HEK293 (cell line): Measurements from ENCODE around the gene RDH12.

Source experiments
- CTCF ChIA-PET: fragments of 350-600 bp; formaldehyde crosslinking; extraction: SDS; loops from one replicate; lab custom pipeline; 2021; ENCODE audit warnings: antibody characterized with exemption; lab: Yijun Ruan, JAX
- POLR2A ChIA-PET: fragments of 300-600 bp; formaldehyde crosslinking; extraction: SDS; loops from one replicate; lab custom pipeline; 2020; ENCODE audit warnings: antibody characterized with exemption, inconsistent platforms; lab: Yijun Ruan, JAX
- H3K27ac ChIP-seq: fragments of 200-500 bp; sonication (Bioruptor generic); 2 replicates; pipeline ENCODE4 v1.5.1; 2014; ENCODE audit warnings: low read depth, low read length, control low read depth, inconsistent platforms; ENCODE audit errors: extremely low read depth
- H3K36me3 ChIP-seq, 2 experiments: fragments of 200-500 bp in 1 of 2; sonication (Bioruptor generic) in 1 of 2; 1 replicate in 1 of 2; 2 replicates in 1 of 2; pipeline ENCODE4 v1.5.1; 2014 to 2017; ENCODE audit warnings: inconsistent platforms in 2 of 2, low read length in 2 of 2; ENCODE audit not compliant: control insufficient read depth in 2 of 2, insufficient read depth in 1 of 2
- H3K4me1 ChIP-seq: fragments of 200-500 bp; sonication (Bioruptor generic); 2 replicates; pipeline ENCODE4 v1.5.1; 2014; ENCODE audit warnings: mild to moderate bottlenecking, low read length, inconsistent platforms; ENCODE audit not compliant: control insufficient read depth, insufficient read depth
- H3K4me3 ChIP-seq: 2 replicates; pipeline ENCODE4 v1.5.1; 2011; ENCODE audit warnings: low read depth, mild to moderate bottlenecking, control low read depth, low read length, moderate library complexity
- H3K9me3 ChIP-seq: fragments of 200-500 bp; sonication (Bioruptor generic); 2 replicates; pipeline ENCODE4 v1.5.1; 2014; ENCODE audit warnings: low read depth, low read length, inconsistent platforms; ENCODE audit not compliant: control insufficient read depth, insufficient read depth
- GLI4 ChIP-seq: fragments of 450-650 bp; formaldehyde crosslinking; IDR thresholded peaks from 2 replicates; pipeline ENCODE4 v1.5.1; 2016; ENCODE audit warnings: missing biosample characterization, missing genetic modification characterization
- GLIS1 ChIP-seq: fragments of 450-650 bp; formaldehyde crosslinking; IDR thresholded peaks from 2 replicates; pipeline ENCODE4 v1.5.1; 2016; ENCODE audit warnings: missing biosample characterization, missing genetic modification characterization
- HOXA7 ChIP-seq: sonication (generic); formaldehyde crosslinking; IDR thresholded peaks from 2 replicates; pipeline ENCODE4 v1.8.1; 2022; ENCODE audit warnings: missing genetic modification reagents, borderline replicate concordance
- KLF16 ChIP-seq: fragments of 450-650 bp; formaldehyde crosslinking; IDR thresholded peaks from 2 replicates; pipeline ENCODE4 v1.5.1; 2017; ENCODE audit warnings: missing biosample characterization, missing genetic modification characterization
- MEIS1 ChIP-seq: sonication (generic); formaldehyde crosslinking; IDR thresholded peaks from 2 replicates; pipeline ENCODE4 v1.8.1; 2022; ENCODE audit warnings: missing genetic modification reagents, mild to moderate bottlenecking, borderline replicate concordance
- PRDM1 ChIP-seq: fragments of 450-650 bp; formaldehyde crosslinking; IDR thresholded peaks from 2 replicates; pipeline ENCODE4; 2016; ENCODE audit warnings: missing biosample characterization, missing genetic modification characterization
- RBAK ChIP-seq: fragments of 450-650 bp; formaldehyde crosslinking; IDR thresholded peaks from 2 replicates; pipeline ENCODE4 v1.5.1; 2016; ENCODE audit warnings: missing biosample characterization, missing genetic modification characterization
- SP2 ChIP-seq: fragments of 450-650 bp; formaldehyde crosslinking; IDR thresholded peaks from 2 replicates; pipeline ENCODE4 v1.5.1; 2016; ENCODE audit warnings: missing biosample characterization, missing genetic modification characterization
- ZBTB48 ChIP-seq: fragments of 450-650 bp; formaldehyde crosslinking; IDR thresholded peaks from 2 replicates; pipeline ENCODE4 v1.5.1; 2016; ENCODE audit warnings: missing biosample characterization, missing genetic modification characterization
- ZBTB6 ChIP-seq: fragments of 450-650 bp; formaldehyde crosslinking; IDR thresholded peaks from 2 replicates; pipeline ENCODE4 v1.5.1; 2017; ENCODE audit warnings: missing biosample characterization, missing genetic modification characterization
- ZFP69B ChIP-seq: fragments of 450-650 bp; formaldehyde crosslinking; IDR thresholded peaks from 2 replicates; pipeline ENCODE4 v1.5.1; 2016; ENCODE audit warnings: missing biosample characterization, missing genetic modification characterization
- ZNF112 ChIP-seq: fragments of 450-650 bp; formaldehyde crosslinking; IDR thresholded peaks from 2 replicates; pipeline ENCODE4 v1.5.0; 2017; ENCODE audit warnings: missing biosample characterization, missing genetic modification characterization
- ZNF140 ChIP-seq: fragments of 450-650 bp; formaldehyde crosslinking; IDR thresholded peaks from 2 replicates; pipeline ENCODE4 v1.5.1; 2016; ENCODE audit warnings: missing biosample characterization, missing genetic modification characterization
- ZNF184 ChIP-seq: fragments of 450-650 bp; IDR thresholded peaks from 2 replicates; pipeline ENCODE4 v1.5.1; 2018; ENCODE audit warnings: missing biosample characterization, mild to moderate bottlenecking, missing genetic modification characterization
- ZNF202 ChIP-seq: fragments of 450-650 bp; formaldehyde crosslinking; IDR thresholded peaks from 2 replicates; pipeline ENCODE4 v1.5.1; 2016; ENCODE audit warnings: missing biosample characterization, missing genetic modification characterization, borderline replicate concordance
- ZNF302 ChIP-seq: fragments of 450-650 bp; formaldehyde crosslinking; IDR thresholded peaks from 2 replicates; pipeline ENCODE4 v1.5.1; 2016; ENCODE audit warnings: missing biosample characterization, missing genetic modification characterization, low read depth
- ZNF350 ChIP-seq: fragments of 450-650 bp; formaldehyde crosslinking; IDR thresholded peaks from 2 replicates; pipeline ENCODE4 v1.5.0; 2017; ENCODE audit warnings: missing biosample characterization, mild to moderate bottlenecking, missing genetic modification characterization
- ZNF501 ChIP-seq: fragments of 450-650 bp; formaldehyde crosslinking; IDR thresholded peaks from 2 replicates; pipeline ENCODE4 v1.5.1; 2016; ENCODE audit warnings: missing biosample characterization, missing genetic modification characterization
- ZNF530 ChIP-seq: fragments of 450-650 bp; formaldehyde crosslinking; IDR thresholded peaks from 2 replicates; pipeline ENCODE4 v1.5.1; 2016; ENCODE audit warnings: low read depth, missing biosample characterization, missing genetic modification characterization
- ZNF561 ChIP-seq: fragments of 450-650 bp; IDR thresholded peaks from 2 replicates; pipeline ENCODE4 v1.5.1; 2018; ENCODE audit warnings: missing biosample characterization, missing genetic modification characterization, borderline replicate concordance
- ZNF621 ChIP-seq: fragments of 450-650 bp; formaldehyde crosslinking; IDR thresholded peaks from 2 replicates; pipeline ENCODE4 v1.5.1; 2017; ENCODE audit warnings: missing biosample characterization, missing genetic modification characterization
- ZNF747 ChIP-seq: fragments of 450-650 bp; formaldehyde crosslinking; IDR thresholded peaks from 2 replicates; pipeline ENCODE4 v1.5.1; 2016; ENCODE audit warnings: missing biosample characterization, missing genetic modification characterization
- ZNF776 ChIP-seq: fragments of 450-650 bp; formaldehyde crosslinking; IDR thresholded peaks from 2 replicates; pipeline ENCODE4 v1.5.0; 2017; ENCODE audit warnings: missing biosample characterization, missing genetic modification characterization, borderline replicate concordance
- ZNF777 ChIP-seq: fragments of 450-650 bp; formaldehyde crosslinking; IDR thresholded peaks from 2 replicates; pipeline ENCODE4 v1.5.1; 2017; ENCODE audit warnings: missing biosample characterization, missing genetic modification characterization, borderline replicate concordance
- ZNF785 ChIP-seq: fragments of 450-650 bp; formaldehyde crosslinking; IDR thresholded peaks from 2 replicates; pipeline ENCODE4 v1.5.1; 2016; ENCODE audit warnings: missing biosample characterization, missing genetic modification characterization
- ZNF791 ChIP-seq: fragments of 450-650 bp; formaldehyde crosslinking; IDR thresholded peaks from 2 replicates; pipeline ENCODE4 v1.5.1; 2016; ENCODE audit warnings: missing biosample characterization, missing genetic modification characterization
- ZNF837 ChIP-seq: fragments of 450-650 bp; formaldehyde crosslinking; IDR thresholded peaks from 2 replicates; pipeline ENCODE4 v1.5.1; 2016; ENCODE audit warnings: missing biosample characterization, missing genetic modification characterization
- ZSCAN18 ChIP-seq: fragments of 450-650 bp; formaldehyde crosslinking; IDR thresholded peaks from 2 replicates; pipeline ENCODE4 v1.5.1; 2016; ENCODE audit warnings: missing biosample characterization, missing genetic modification characterization

Gene RDH12

DNA sequence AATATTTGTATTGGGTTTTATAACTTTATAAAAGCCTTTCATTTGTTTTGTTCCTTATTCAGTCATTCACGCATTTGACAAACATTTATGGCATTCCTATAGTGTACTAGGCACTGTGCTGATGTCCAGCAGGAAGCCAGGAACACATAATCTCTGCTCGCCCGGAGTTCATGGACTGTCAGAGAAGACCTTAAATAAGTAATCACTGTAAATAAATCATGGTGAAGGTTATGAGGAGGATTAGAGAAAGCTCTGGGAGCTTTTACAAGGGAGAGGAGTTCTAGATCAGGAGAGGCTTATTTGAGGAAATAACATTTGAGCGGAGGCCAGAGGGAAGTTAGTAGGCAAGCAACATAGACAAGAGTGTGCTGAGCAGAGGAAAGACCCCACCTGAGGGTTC, 4.7 kb upstream of the RDH12 start:
- POLR2A ChIA-PET = no interaction called here
- no peak overlapping the region for H3K4me3 ChIP-seq
- H3K4me1 ChIP-seq = peaks cover 5% of the 10 kb centered on the region; the same call in 1 of the 2 replicates
- H3K9me3 ChIP-seq = no peaks in the 10 kb centered on the region
- 0 out of 2 replicates have a peak, but pooled peaks have one; percentile 20 for TF ChIP-seq PRDM1 (tag by site-specific recombination)
- TF ChIP-seq ZNF837 = no peak
- TF ChIP-seq, all 188 proteins: peak for 1
- CTCF ChIA-PET = interaction anchor here (0.8 kb wide), 1 partner anchor 78 kb away, joined by 4 read pairs; the partner anchor contains the start of gene ARG2
- Histone ChIP-seq H3K27ac (no peak overlapping the region), H3K36me3 (peaks cover 4 to 16% of the 10 kb centered on the region in 2 experiments)

GRCh38 chr14:67698179-67698578, 3.5 kb upstream of the RDH12 start:
- H3K27ac ChIP-seq = no peak overlapping the region
- no peak overlapping the region for H3K4me3 ChIP-seq
- peaks cover 0 to 4% of the 10 kb centered on the region in 2 experiments; a peak in 2 of 3 replicates for H3K36me3 ChIP-seq
- peaks cover 5% of the 10 kb centered on the region; the same call in 1 of the 2 replicates for H3K4me1 ChIP-seq
- CTCF ChIA-PET = interaction anchor here (1.1 kb wide), 1 partner anchor 271 kb away, joined by 3 read pairs; no protein-coding TSS in a partner anchor
- POLR2A ChIA-PET = no interaction called here
- no peaks in the 10 kb centered on the region for H3K9me3 ChIP-seq
- TF ChIP-seq ZNF530 (tag by site-specific recombination) (no peak), ZBTB6 (tag by site-specific recombination) (no peak), ZNF561 (tag by site-specific recombination) (no peak), ZNF747 (tag by site-specific recombination) (no peak), ZBTB48 (tag by site-specific recombination) (no peak), ZNF112 (tag by site-specific recombination) (no peak), SP2 (tag by site-specific recombination) (no peak), ZNF621 (tag by site-specific recombination) (no peak), ZNF777 (tag by site-specific recombination) (no peak), ZNF776 (tag by site-specific recombination) (no peak), ZNF302 (no peak), ZSCAN18 (tag by site-specific recombination) (no peak), ZNF184 (no peak), MEIS1 (CRISPR knock-in tag) (no peak), GLI4 (no peak), ZNF501 (tag by site-specific recombination) (no peak), ZFP69B (tag by site-specific recombination) (no peak), RBAK (tag by site-specific recombination) (no peak)
- TF ChIP-seq, all 188 proteins: peak for 0

GRCh38 chr14:67703997-67704396, 2.3 kb downstream of the RDH12 start:
- Histone ChIP-seq H3K36me3 (no peaks in the 10 kb centered on the region), H3K27ac (no peak overlapping the region), H3K9me3 (no peaks in the 10 kb centered on the region), H3K4me1 (no peaks in the 10 kb centered on the region), H3K4me3 (no peak overlapping the region)
- ChIA-PET POLR2A (interaction anchor here (0.5 to 1.3 kb wide), 6 partner anchors 9 to 275 kb away, joined by 3 to 12 read pairs (median 3); partner anchors contain the start of genes PIGH, PLEKHH1 and RDH11), CTCF (interaction anchor here (0.6 to 7.9 kb wide), 59 partner anchors 10 to 1353 kb away, joined by 3 to 131 read pairs (median 5); partner anchors contain the start of genes ARG2, PIGH, RDH11 and VTI1B)
- TF ChIP-seq KLF16 (tag by site-specific recombination) (no peak), ZNF202 (no peak), ZNF747 (tag by site-specific recombination) (no peak), ZNF785 (tag by site-specific recombination) (no peak), ZNF140 (tag by site-specific recombination) (no peak), ZNF791 (tag by site-specific recombination) (no peak), HOXA7 (no peak), GLIS1 (no peak), ZNF350 (tag by site-specific recombination) (no peak)
